GM23338 (cell line): ENCODE results near the gene CRISPLD2. TPM values are rescaled to one million over a fixed set of nuclear protein-coding genes. Genes with fewer than 3 reads are reported as not detected.

Experiments
- ATAC-seq: fragments of 200-7000 bp; cut with Tn5 transposase; 3 replicates; pipeline ENCODE4 v1.9.1; 2020
- DNase-seq: peaks from one replicate; pipeline ENCODE4 v3.0.0-alpha.2; 2015; ENCODE audit warnings: low spot score
- H2AFZ ChIP-seq: fragments of 200-600 bp; sonication (generic); 2 replicates; pipeline ENCODE4 v1.8.0; 2016; ENCODE audit warnings: antibody characterized with exemption, mild to moderate bottlenecking, moderate library complexity
- H3F3A ChIP-seq: fragments of 200-600 bp; sonication (generic); replicated peaks from 2 replicates; pipeline ENCODE4 v1.8.0; 2017; ENCODE audit warnings: antibody characterized with exemption, mixed run types, low read depth
- H3K27ac ChIP-seq: fragments of 200-600 bp; sonication (generic); 2 replicates; pipeline ENCODE4 v1.6.1; 2016; ENCODE audit warnings: low read depth
- H3K27me3 ChIP-seq: fragments of 200-600 bp; sonication (generic); 2 replicates; pipeline ENCODE4 v1.8.0; 2016; ENCODE audit warnings: mild to moderate bottlenecking, mixed run types, moderate library complexity; ENCODE audit not compliant: insufficient read depth
- H3K36me3 ChIP-seq: fragments of 200-600 bp; sonication (generic); 2 replicates; pipeline ENCODE4 v1.8.0; 2016; ENCODE audit warnings: mild to moderate bottlenecking; ENCODE audit not compliant: insufficient read depth
- H3K4me1 ChIP-seq: fragments of 200-600 bp; sonication (generic); 2 replicates; pipeline ENCODE4 v1.8.0; 2016; ENCODE audit warnings: mild to moderate bottlenecking, moderate library complexity; ENCODE audit not compliant: insufficient read depth
- H3K4me2 ChIP-seq: fragments of 200-600 bp; sonication (generic); 2 replicates; pipeline ENCODE4 v1.7.1; 2017; ENCODE audit warnings: mixed run types
- H3K4me3 ChIP-seq: fragments of 200-600 bp; sonication (generic); 2 replicates; pipeline ENCODE4 v1.6.1; 2016; ENCODE audit warnings: mixed run types
- H3K79me2 ChIP-seq: fragments of 200-600 bp; sonication (generic); replicated peaks from 2 replicates; pipeline ENCODE4 v1.8.0; 2017; ENCODE audit warnings: mild to moderate bottlenecking; ENCODE audit not compliant: insufficient read depth
- H3K9me2 ChIP-seq: fragments of 200-600 bp; sonication (generic); 2 replicates; pipeline ENCODE4 v1.8.0; 2017; ENCODE audit not compliant: insufficient read depth
- H4K20me1 ChIP-seq: fragments of 200-600 bp; sonication (generic); replicated peaks from 2 replicates; pipeline ENCODE4 v1.8.0; 2017; ENCODE audit warnings: mild to moderate bottlenecking; ENCODE audit not compliant: insufficient read depth
- H3K27ac Mint-ChIP-seq: 2 replicates; pipeline ENCODE4 v1.8.0; 2020; ENCODE audit warnings: inconsistent platforms, mild to moderate bottlenecking, moderate library complexity, mixed read lengths
- H3K27me3 Mint-ChIP-seq: 3 replicates; pipeline ENCODE4 v1.8.0; 2022; ENCODE audit warnings: low read depth, mild to moderate bottlenecking, moderate library complexity, mixed read lengths, inconsistent platforms; ENCODE audit not compliant: insufficient read depth, poor library complexity
- H3K36me3 Mint-ChIP-seq: 3 replicates; pipeline ENCODE4 v1.8.0; 2021; ENCODE audit warnings: low read depth, mild to moderate bottlenecking, inconsistent platforms, moderate library complexity, mixed read lengths
- H3K4me1 Mint-ChIP-seq: 3 replicates; pipeline ENCODE4 v1.8.0; 2020; ENCODE audit warnings: mild to moderate bottlenecking, inconsistent platforms, mixed read lengths
- H3K4me3 Mint-ChIP-seq: 3 replicates; pipeline ENCODE4 v1.8.0; 2021; ENCODE audit warnings: moderate library complexity, mild to moderate bottlenecking, inconsistent platforms, mixed read lengths
- H3K9me3 Mint-ChIP-seq: 3 replicates; pipeline ENCODE4 v1.8.0; 2020; ENCODE audit warnings: moderate library complexity, mild to moderate bottlenecking, inconsistent platforms, mixed read lengths
- CREB1 ChIP-seq: fragments of 250-450 bp; sonication (Bioruptor Pico); IDR thresholded peaks from 2 replicates; pipeline ENCODE4 v1.5.0; 2020; ENCODE audit warnings: low read depth, mild to moderate bottlenecking, moderate library complexity
- CTCF ChIP-seq, 2 experiments: fragments of 200-600 bp in 1 of 2; sonication (generic) in 1 of 2; conservative IDR thresholded peaks; 2 replicates each; pipeline versions ENCODE4 v1.5.1 to v1.6.1; 2016 to 2017; ENCODE audit warnings: antibody characterized with exemption in 2 of 2, low read depth in 2 of 2, mild to moderate bottlenecking in 2 of 2, moderate library complexity in 1 of 2
- ETS1 ChIP-seq: IDR thresholded peaks from 2 replicates; pipeline ENCODE4 v1.6.1; 2016; ENCODE audit warnings: antibody characterized with exemption
- EZH2 ChIP-seq: fragments of 200-600 bp; sonication (generic); IDR thresholded peaks from one replicate; pipeline ENCODE4 v1.8.0; 2017; ENCODE audit warnings: antibody characterized with exemption, mild to moderate bottlenecking, low read depth; ENCODE audit not compliant: unreplicated experiment
- EZH2phosphoT487 ChIP-seq: fragments of 200-600 bp; sonication (generic); IDR thresholded peaks from one replicate; pipeline ENCODE4 v1.8.1; 2018; ENCODE audit warnings: antibody characterized with exemption; ENCODE audit not compliant: unreplicated experiment
- JUNB ChIP-seq: IDR thresholded peaks from one replicate; pipeline ENCODE4 v1.6.1; 2016; ENCODE audit warnings: antibody characterized with exemption; ENCODE audit not compliant: unreplicated experiment
- NANOG ChIP-seq: IDR thresholded peaks from 2 replicates; pipeline ENCODE4 v1.6.1; 2016; ENCODE audit warnings: antibody characterized with exemption, borderline replicate concordance
- POLR2AphosphoS5 ChIP-seq: IDR thresholded peaks from 2 replicates; pipeline ENCODE4 v1.6.1; 2016; ENCODE audit warnings: antibody characterized with exemption, low read depth
- REST ChIP-seq: IDR thresholded peaks from one replicate; pipeline ENCODE4 v1.6.1; 2018; ENCODE audit warnings: antibody characterized with exemption; ENCODE audit not compliant: unreplicated experiment
- STAT1 ChIP-seq: IDR thresholded peaks from one replicate; pipeline ENCODE4 v1.6.1; 2016; ENCODE audit warnings: antibody characterized with exemption; ENCODE audit not compliant: unreplicated experiment
- ZNF114 ChIP-seq: fragments of 250-450 bp; sonication (Bioruptor Pico); IDR thresholded peaks from 2 replicates; pipeline ENCODE4 v1.5.0; 2020; ENCODE audit warnings: mild to moderate bottlenecking, moderate library complexity
- ZNF331 ChIP-seq: fragments of 250-450 bp; sonication (Bioruptor Pico); IDR thresholded peaks from 2 replicates; pipeline ENCODE4 v1.5.0; 2020; ENCODE audit warnings: low read depth, mild to moderate bottlenecking, moderate library complexity
- ZNF462 ChIP-seq: fragments of 250-450 bp; sonication (Bioruptor Pico); IDR thresholded peaks from 2 replicates; pipeline ENCODE4 v1.5.0; 2020; ENCODE audit warnings: mild to moderate bottlenecking, moderate library complexity
- polyA plus RNA-seq: library from polyadenylated mRNA; unstranded; fragments of >200 nt; fragmentation: Nextera tagmentation; extraction: Ambion mirVana; gene quantifications from 2 replicates; pipeline ENCODE4 v1.2.1, GENCODE V29; 2016
- total RNA-seq: library from RNA; depleted of rRNA; stranded (reverse); fragments of >200 nt; shearing (Covaris generic); gene quantifications from 2 replicates; pipeline ENCODE4 v1.2.3, GENCODE V29; 2014

Gene CRISPLD2
- total and polyA plus RNA-seq, 2 experiments from 2014 or later, result 2.6 to 8.3 TPM

GRCh38 chr16:84907051-84907450, 87.3 kb downstream of the CRISPLD2 start:
- H3K4me3 Mint-ChIP-seq, result no peak overlapping the region
- peaks cover 9% of the 10 kb centered on the region for H3K27me3 Mint-ChIP-seq
- H3K27ac Mint-ChIP-seq, result no peak overlapping the region

More at GRCh38 chr16:84907051-84907450, 87.3 kb downstream of the CRISPLD2 start:
- Histone ChIP-seq H3K79me2 (no peaks in the 10 kb centered on the region), H3K4me1 (no peaks in the 10 kb centered on the region), H3K27ac (no peak overlapping the region), H3K9me2 (no peaks in the 10 kb centered on the region), H3K4me3 (no peak overlapping the region), H3F3A (no peaks in the 10 kb centered on the region), H4K20me1 (no peaks in the 10 kb centered on the region), H2AFZ (no peak overlapping the region), H3K27me3 (no peaks in the 10 kb centered on the region), H3K4me2 (no peak overlapping the region), H3K36me3 (no peaks in the 10 kb centered on the region)
- no peak for TF ChIP-seq ZNF331
- TF ChIP-seq REST, result no peak
- no peak for TF ChIP-seq POLR2AphosphoS5
- TF ChIP-seq EZH2phosphoT487, result no peak
- no peak for TF ChIP-seq CREB1
- no peak for TF ChIP-seq CTCF (conservative IDR thresholded peaks at IDR 0.05; ENCODE audit: low read depth in 2 of 2)
- TF ChIP-seq EZH2, result no peak
- no peak for TF ChIP-seq STAT1
- TF ChIP-seq ETS1, result no peak
- no peak for TF ChIP-seq NANOG
- no peak for TF ChIP-seq ZNF462 (CRISPR knock-in tag)
- TF ChIP-seq ZNF114 (CRISPR knock-in tag), result no peak
- TF ChIP-seq JUNB, result no peak
- Mint-ChIP-seq H3K9me3 (no peaks in the 10 kb centered on the region), H3K4me1 (no peaks in the 10 kb centered on the region), H3K36me3 (no peaks in the 10 kb centered on the region)
- DNase-seq, result no peak
- ATAC-seq, result no peak
